Measurements from ENCODE around the gene FAM114A1.
A peak's percentile ranks its signal among the peaks of the same experiment; 100 is the strongest.

The FAM114A1 gene

GRCh38 chr4:38867478-38868058 is at the start of gene FAM114A1:
FAM114A1 (plus strand) TSS chr4:38867806; CDS start chr4:38878079, 10,273 bp downstream.
- no peak for DNase-seq (ENCODE audit: low read depth)

- DNase-seq (ENCODE audit: low read depth) = no peak
Measured at GRCh38 chr4:38818441-38818976, 49.1 kb upstream of the FAM114A1 start.

GRCh38 chr4:38819569-38819968 is 48.0 kb upstream of the FAM114A1 start:
- no peak for DNase-seq (ENCODE audit: low read depth)

- no peak for DNase-seq (ENCODE audit: low read depth)
Measured at GRCh38 chr4:38820329-38821061, 47.1 kb upstream of the FAM114A1 start.

- no peak for DNase-seq (ENCODE audit: low read depth)
Measured at GRCh38 chr4:38821739-38822138, 45.9 kb upstream of the FAM114A1 start.

GRCh38 chr4:38822748-38823303 is 44.8 kb upstream of the FAM114A1 start:
- DNase-seq (ENCODE audit: low read depth) = no peak

- DNase-seq (ENCODE audit: low read depth) = no peak
Measured at GRCh38 chr4:38823766-38824165, 43.8 kb upstream of the FAM114A1 start.

- DNase-seq (ENCODE audit: low read depth) = no peak
Measured at GRCh38 chr4:38829237-38829636, 38.4 kb upstream of the FAM114A1 start.

- no peak for DNase-seq (ENCODE audit: low read depth)
Measured at GRCh38 chr4:38831653-38832052, 36.0 kb upstream of the FAM114A1 start.

- DNase-seq (ENCODE audit: low read depth) = no peak
Measured at GRCh38 chr4:38832206-38832605, 35.4 kb upstream of the FAM114A1 start.

GRCh38 chr4:38832624-38833528 is 34.7 kb upstream of the FAM114A1 start:
- DNase-seq (ENCODE audit: low read depth) = no peak

GRCh38 chr4:38834570-38834969 is 33.0 kb upstream of the FAM114A1 start:
- no peak for DNase-seq (ENCODE audit: low read depth)

GRCh38 chr4:38837334-38837733 is 30.3 kb upstream of the FAM114A1 start:
- no peak for DNase-seq (ENCODE audit: low read depth)

GRCh38 chr4:38837849-38838248 is 29.8 kb upstream of the FAM114A1 start:
- no peak for DNase-seq (ENCODE audit: low read depth)

GRCh38 chr4:38842994-38843393 is 24.6 kb upstream of the FAM114A1 start:
- no peak for DNase-seq (ENCODE audit: low read depth)

GRCh38 chr4:38846015-38846414 is 21.6 kb upstream of the FAM114A1 start:
- no peak for DNase-seq (ENCODE audit: low read depth)

- DNase-seq (ENCODE audit: low read depth) = no peak
Measured at GRCh38 chr4:38855466-38855865, 12.1 kb upstream of the FAM114A1 start.

GRCh38 chr4:38856046-38856445 is 11.6 kb upstream of the FAM114A1 start:
- no peak for DNase-seq (ENCODE audit: low read depth)

- peak; percentile 59 for DNase-seq (ENCODE audit: low read depth)
Measured at GRCh38 chr4:38856524-38857337, 10.9 kb upstream of the FAM114A1 start, which contains the start of gene TLR6. TLR6 (minus strand) TSS chr4:38856817; CDS start chr4:38829473, 27,344 bp downstream.

- no peak for DNase-seq (ENCODE audit: low read depth)
Measured at GRCh38 chr4:38857354-38858096, 10.1 kb upstream of the FAM114A1 start.

GRCh38 chr4:38858097-38858420 is 9.5 kb upstream of the FAM114A1 start:
- DNase-seq (ENCODE audit: low read depth) = no peak
